Measurements from ENCODE around the gene NPIPA7.
"Not testable (repeated sequence)": the region's sequence is repeated elsewhere in the genome, so short reads cannot be mapped to it uniquely, and the experiment has no call there.

- TF ChIP-seq, protein P1, sequence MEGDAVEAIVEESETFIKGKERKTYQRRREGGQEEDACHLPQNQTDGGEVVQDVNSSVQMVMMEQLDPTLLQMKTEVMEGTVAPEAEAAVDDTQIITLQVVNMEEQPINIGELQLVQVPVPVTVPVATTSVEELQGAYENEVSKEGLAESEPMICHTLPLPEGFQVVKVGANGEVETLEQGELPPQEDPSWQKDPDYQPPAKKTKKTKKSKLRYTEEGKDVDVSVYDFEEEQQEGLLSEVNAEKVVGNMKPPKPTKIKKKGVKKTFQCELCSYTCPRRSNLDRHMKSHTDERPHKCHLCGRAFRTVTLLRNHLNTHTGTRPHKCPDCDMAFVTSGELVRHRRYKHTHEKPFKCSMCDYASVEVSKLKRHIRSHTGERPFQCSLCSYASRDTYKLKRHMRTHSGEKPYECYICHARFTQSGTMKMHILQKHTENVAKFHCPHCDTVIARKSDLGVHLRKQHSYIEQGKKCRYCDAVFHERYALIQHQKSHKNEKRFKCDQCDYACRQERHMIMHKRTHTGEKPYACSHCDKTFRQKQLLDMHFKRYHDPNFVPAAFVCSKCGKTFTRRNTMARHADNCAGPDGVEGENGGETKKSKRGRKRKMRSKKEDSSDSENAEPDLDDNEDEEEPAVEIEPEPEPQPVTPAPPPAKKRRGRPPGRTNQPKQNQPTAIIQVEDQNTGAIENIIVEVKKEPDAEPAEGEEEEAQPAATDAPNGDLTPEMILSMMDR (conservative IDR thresholded peaks at IDR 0.05; ENCODE audit: low read depth, low read length) = not testable (repeated sequence)
- TF ChIP-seq EZH2phosphoT487 (IDR thresholded peaks at IDR 0.05; ENCODE audit: borderline replicate concordance, low read length); EZH2 (IDR thresholded peaks at IDR 0.05; ENCODE audit: low read length, unreplicated experiment): not testable (repeated sequence)
Measured at GRCh38 chr16:16417071-16417470, 38.1 kb downstream of the NPIPA7 start.

Data from PC-3 (cell line).